ENCODE results near the gene TC2N.

DNA sequence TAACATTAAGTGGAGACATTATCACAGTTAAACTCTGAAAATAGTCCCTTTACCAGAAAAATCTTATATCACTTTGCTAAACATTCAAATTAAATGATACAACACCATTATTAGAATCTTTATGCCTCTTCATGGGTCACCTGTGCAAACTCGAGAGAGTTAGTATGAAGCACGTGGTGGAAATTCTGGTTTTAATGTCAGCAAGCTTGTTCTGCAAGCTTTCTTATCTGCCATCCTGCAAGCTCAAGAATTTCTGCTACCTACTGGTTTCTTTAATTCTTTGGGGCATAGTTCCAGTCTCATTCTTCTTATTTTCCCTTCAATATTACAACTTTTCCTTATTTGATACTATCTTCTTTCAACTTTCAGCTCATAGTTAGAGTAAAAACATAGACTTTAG, 136.3 kb downstream of the TC2N start:
- TF ChIP-seq CTCF (conservative IDR thresholded peaks at IDR 0.05; ENCODE audit: low read depth in 2 of 2), result no peak
- no peak for TF ChIP-seq EZH2phosphoT487 (IDR thresholded peaks at IDR 0.05; ENCODE audit: unreplicated experiment)
- TF ChIP-seq POLR2AphosphoS5 (IDR thresholded peaks at IDR 0.05; ENCODE audit: low read depth), result no peak
- TF ChIP-seq EZH2 (IDR thresholded peaks at IDR 0.05; ENCODE audit: low read depth, unreplicated experiment), result no peak
- no peak for TF ChIP-seq ZNF114 (CRISPR knock-in tag; IDR thresholded peaks at IDR 0.05)
- no peak for TF ChIP-seq ETS1 (IDR thresholded peaks at IDR 0.05)
- no peak for TF ChIP-seq JUNB (IDR thresholded peaks at IDR 0.05; ENCODE audit: unreplicated experiment)
- TF ChIP-seq CREB1 (CRISPR knock-in tag; IDR thresholded peaks at IDR 0.05; ENCODE audit: low read depth), result no peak
- TF ChIP-seq STAT1 (IDR thresholded peaks at IDR 0.05; ENCODE audit: unreplicated experiment), result no peak
- no peak for TF ChIP-seq REST (IDR thresholded peaks at IDR 0.05; ENCODE audit: unreplicated experiment)

Measured in GM23338 (cell line).